HG03521 (cell line): ENCODE results near the gene ARL15.
"Not testable (repeated sequence)": the region's sequence is repeated elsewhere in the genome, so short reads cannot be mapped to it uniquely, and the experiment has no call there.

ENCODE experiments used
- ATAC-seq: cut with Tn5 transposase; IDR thresholded peaks from one replicate; pipeline ENCODE4 v1.9.1; 2021; ENCODE audit warnings: mild to moderate bottlenecking, moderate library complexity; ENCODE audit not compliant: unreplicated experiment

Gene ARL15

GRCh38 chr5:54103871-54104270 is 206.5 kb downstream of the ARL15 start:
- no peak for ATAC-seq

- no peak for ATAC-seq
These were observed 212.1 kb downstream of the ARL15 start for GRCh38 chr5:54098267-54098666.

GRCh38 chr5:54095969-54096368 is 214.4 kb downstream of the ARL15 start:
- no peak for ATAC-seq

DNA sequence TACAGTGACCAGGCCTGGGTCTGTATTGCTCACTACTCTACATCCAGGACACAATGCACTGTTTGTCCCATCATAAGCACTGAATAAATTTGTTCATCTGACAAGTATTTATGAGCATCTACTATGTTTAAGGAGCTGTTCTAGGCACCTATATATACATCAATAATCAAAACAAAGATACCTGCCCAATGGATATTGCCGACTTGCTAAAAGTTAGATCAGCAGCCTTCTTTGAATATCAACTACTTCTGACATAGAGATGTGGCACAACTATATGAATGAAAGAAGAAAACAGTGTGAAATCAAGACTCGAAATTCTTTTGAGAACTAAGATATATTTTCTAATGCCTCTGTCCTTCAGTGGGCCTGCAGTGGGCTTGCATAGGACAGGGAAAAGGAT is 215.7 kb downstream of the ARL15 start:
- no peak for ATAC-seq

DNA sequence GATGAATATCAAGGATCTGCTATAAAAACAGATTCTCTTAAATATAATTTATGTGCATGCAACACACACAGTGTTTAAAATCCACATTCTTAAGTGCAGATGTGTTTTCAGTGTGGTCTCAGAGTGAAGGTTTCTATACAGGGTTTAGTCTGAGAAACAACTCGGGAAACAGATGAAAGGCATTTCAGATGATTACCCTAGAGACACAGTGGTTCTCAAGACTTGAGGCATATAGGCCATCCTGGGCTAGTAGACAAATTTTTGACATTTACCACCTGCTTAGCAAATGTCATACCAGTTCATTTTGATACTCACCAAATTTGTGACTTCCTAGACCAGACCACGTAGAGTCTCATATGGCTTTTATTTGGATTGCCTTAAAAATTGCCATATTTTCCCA is 216.5 kb downstream of the ARL15 start:
- ATAC-seq, result no peak

DNA sequence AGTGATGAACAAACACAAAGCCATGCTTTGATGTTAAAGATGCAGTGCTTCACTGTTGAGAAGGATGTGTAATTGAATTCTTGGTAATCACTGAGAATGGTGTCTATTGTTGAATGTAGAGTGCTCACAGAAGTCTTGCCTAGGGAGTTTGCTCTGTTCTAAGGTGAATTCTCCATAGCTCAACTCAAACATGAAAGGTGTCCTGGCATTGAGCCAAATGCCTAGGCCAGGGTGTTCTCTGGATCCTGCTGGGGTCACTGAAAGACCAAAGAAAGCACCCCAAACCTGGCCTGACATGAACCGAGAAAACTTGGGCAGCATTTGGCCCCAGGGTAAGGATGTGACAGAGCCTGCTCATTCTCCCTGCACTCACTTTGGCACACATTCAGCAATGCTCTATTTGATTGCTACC is 217.3 kb downstream of the ARL15 start:
- no peak for ATAC-seq

DNA sequence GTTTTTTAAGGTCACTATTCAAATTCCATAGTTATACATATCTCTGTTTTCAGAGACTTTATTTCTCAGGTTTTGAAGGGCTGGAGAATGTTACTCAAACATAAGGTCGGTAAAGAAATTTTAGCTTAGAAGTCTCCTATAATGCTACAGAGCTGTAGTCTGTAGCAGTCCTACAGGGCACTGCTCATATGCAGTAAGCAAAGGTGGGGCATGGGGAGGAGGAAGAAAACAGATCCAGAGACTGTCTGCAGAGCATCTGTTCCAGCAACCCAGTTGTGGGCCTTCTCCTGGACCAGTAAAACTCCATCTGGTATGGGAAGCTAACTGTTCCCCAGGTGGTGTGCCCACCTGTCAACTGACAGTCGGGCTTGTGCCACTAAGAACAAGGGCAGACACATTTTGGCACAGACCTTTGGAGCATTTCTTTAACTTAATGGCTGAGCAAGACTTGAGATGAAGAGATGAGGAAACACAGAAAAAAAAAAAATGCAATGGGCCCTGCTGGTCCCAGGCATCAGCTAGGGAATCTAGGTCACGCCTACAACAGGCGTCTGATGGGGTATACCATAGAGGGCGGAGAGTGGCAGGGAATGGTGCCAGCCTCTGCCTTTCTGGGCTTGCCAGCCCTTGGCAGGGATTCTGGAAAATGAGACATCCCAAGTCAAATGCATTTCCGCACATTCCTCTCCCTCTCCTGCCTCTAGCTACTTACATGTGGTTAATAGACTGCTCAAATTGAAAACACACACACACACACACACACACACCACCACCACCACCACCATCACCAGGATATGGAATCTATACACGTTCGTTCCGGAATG is 218.9 kb downstream of the ARL15 start:
- no peak for ATAC-seq

DNA sequence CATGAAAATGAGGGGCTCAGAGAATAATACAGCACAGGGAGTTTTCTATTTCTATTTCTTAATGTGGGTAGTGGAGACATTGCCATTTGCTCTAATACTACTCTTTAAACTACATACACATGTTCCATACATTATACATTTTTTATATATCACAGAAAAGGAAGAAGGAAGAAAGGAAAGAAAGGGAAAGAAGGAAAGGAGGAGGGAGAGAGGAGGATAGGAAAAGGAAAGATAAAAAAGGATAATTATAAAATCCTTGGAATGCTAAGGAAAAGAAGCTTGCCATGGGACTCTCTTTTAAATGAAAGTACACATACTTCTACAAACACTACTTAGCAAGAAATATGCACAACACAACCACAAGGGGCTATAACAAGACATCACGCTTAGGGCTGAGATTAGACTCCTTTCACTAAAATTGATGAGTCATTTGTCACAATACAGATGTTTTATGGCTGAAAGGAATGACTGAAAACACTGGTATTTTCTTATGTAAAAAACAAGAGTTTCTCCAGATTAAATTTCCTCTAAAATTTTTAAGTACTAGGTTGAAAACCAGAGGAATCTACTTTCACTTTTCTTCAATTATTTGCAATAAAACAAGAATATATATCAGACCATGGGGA is 219.8 kb downstream of the ARL15 start:
- ATAC-seq, result no peak

DNA sequence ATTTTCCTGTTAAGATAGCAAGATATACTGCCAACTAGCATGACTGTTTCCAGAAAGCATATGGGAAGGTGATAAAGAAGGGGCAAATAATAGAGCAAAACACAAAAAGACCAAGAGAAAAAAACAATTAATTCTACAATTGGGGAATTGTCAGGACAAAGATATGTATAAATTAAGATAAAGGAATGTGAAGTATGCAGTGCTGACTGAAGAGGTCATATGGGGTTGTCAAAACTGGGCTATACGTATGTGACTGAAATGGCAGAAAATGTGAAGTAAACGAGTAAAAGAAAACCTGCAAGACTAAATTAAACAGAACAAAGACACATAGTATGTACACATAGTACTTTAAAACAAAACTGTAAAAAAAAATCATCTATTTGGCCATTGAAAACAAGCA is 222.3 kb downstream of the ARL15 start:
- ATAC-seq, result no peak

DNA sequence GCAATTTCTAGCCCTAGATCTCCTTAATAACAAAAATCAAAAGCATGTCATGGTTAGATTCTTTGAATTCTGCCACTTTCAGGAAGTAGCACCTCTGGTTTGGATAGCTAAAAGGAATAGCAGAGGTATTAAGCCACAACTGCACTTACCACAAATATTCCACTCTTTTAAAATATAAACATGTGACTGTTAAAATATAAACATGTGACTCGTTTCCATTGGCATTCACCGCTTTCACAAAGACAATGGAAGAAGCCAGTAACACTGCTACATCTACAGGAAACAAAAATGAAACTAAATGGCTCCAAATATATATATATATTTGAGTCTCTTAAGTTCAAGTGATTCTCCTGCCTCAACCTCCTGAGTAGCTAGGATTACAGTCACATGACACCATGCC is 222.9 kb downstream of the ARL15 start:
- ATAC-seq, result no peak

DNA sequence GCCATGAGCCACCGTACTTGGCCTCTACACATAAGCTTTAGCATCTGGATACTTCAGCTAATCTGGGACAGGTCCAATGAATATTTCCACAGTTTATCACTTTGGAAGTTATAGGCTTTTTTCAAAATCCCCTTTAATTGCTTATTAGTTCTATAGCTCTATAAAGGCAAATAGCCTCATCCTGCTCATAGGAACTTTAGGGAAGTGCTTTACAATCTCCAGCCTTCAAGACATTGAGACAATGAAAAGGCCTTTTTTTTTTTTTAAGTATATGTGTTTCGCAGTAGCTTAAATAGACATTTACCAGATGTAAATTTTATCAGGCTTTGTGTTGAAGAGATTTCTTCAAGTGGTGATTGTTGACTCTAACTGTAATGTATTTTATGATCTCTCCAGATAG is 224.2 kb downstream of the ARL15 start:
- no peak for ATAC-seq

GRCh38 chr5:54084696-54085095 is 225.7 kb downstream of the ARL15 start:
- no peak for ATAC-seq

DNA sequence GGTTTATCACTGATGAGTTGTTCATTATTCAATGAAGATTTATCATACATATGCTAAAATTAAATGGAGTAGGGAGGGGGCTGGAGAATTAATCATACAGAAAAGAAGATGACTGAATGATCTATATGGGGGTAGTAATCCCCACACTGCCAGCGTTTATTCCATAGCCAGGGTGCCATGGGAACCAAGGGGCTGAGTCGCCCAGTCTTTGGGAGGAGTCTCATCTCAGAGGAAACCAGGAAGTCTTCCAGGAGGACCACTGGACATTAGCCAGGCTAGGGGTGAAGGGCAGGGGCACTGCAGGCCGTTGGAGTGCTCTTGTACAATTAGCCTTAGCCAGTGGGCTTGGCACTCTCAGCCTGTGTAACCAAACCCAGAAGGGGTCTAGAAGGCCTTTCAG is 226.5 kb downstream of the ARL15 start:
- no peak for ATAC-seq

- no peak for ATAC-seq
These were observed 227.1 kb downstream of the ARL15 start for GRCh38 chr5:54083245-54083644.

DNA sequence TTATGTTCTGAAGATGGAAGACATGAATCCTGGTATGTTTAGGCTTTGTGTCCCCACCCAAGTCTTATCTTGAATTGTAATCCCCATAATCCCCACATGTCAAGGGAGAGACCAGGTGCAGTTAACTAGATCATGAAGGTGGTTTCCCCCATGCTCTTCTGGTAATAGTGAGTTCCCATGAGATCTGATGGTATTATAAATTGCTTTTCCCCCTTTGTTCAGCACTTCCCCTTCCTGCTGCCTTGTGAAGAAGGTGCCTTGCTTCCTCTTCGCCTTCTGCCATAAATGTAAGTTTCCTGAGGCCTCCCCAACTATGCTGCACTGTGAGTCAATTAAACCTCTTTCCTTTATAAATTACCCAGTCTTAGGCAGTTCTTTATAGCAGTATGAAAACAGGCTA is 229.0 kb downstream of the ARL15 start:
- ATAC-seq, result no peak

DNA sequence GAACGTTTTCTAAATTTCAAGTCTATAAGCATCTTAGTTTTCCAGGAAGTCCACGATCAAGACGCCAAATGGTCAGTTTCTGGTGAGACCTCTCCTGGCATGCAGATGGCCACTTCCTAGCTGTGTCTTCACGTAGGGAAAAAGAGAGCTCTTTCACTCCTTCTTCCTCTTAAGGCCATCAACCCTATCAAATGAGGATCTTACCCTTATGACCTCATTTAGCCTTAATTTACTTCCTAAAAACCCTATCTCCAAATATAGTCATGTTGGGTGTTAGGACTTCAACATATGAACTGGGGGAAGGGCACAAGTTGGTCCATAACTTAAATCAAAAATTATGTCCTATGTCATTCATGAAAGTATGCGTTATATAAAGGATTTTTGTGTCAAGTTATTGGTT is 229.5 kb downstream of the ARL15 start:
- ATAC-seq, result no peak

DNA sequence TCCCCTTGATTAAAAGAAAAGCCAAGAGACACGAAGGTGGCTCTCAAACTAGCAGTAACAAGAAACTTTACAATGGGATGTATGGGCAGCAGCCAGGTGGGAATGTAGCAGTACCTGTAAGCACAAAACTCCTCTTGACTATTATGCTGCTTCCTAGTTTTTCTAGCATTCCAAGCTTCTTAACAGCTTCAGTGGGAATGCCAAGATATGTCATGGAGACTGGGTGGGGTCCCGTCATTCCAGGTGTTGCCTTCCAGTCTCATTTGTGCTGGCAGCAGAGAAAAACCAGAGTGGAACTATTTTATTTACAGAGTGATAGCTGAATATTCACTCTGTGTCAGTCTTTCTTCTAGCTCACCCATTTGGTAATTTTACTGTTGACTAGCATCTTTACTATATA is 236.6 kb downstream of the ARL15 start:
- no peak for ATAC-seq

GRCh38 chr5:54073131-54073530 is 237.2 kb downstream of the ARL15 start:
- no peak for ATAC-seq

- no peak for ATAC-seq
These were observed 243.9 kb downstream of the ARL15 start for GRCh38 chr5:54066433-54066832.

GRCh38 chr5:54063817-54064216 is 246.6 kb downstream of the ARL15 start:
- no peak for ATAC-seq

- no peak for ATAC-seq
These were observed 247.4 kb downstream of the ARL15 start for GRCh38 chr5:54062958-54063357.

DNA sequence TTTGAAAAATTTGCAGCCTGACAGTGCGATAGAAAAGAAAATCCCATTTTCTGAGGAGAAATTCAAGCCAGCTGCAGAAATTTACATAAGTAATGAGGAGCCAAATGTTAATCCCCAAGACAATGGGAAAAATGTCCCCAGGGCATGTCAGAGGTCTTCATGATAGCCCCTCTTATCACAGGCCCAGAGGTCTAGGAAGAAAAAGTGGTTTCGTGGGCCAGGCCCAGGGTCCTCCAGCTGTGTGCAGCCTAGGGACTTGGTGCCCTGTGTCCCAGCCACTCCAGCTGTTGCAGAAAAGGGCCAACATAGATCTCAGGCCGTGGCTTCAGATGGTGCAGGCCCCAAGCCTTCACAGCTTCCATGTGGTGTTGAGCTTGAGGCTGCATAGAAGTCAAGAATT is 249.5 kb downstream of the ARL15 start:
- ATAC-seq, result not testable (repeated sequence)

DNA sequence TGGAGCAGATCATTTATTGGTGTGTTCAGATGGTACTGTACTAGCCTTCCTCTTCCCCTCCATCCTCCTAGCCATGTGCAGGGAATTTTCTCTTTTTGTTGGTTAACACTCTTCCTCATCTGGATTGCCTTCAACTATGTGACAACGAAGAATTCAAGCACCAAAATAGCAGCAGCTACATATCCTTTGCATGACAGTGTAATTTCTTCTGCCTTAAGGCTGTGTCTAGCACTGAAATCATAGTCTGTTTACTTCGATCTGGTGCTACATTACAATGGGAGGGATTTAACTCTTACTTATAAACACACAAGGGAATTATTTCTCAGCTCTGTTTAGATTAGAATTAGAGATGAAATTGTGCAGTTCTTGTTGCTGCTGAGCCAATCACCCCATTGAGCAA is 260.4 kb downstream of the ARL15 start:
- ATAC-seq, result no peak
